NCI-H526 (cell line): ENCODE measurements around the gene PCYT2.

Experiments
- DNase-seq, 2 experiments: peaks; one replicate each; lab custom pipeline; 2025; lab: John Stamatoyannopoulos, UW

Gene PCYT2

DNA sequence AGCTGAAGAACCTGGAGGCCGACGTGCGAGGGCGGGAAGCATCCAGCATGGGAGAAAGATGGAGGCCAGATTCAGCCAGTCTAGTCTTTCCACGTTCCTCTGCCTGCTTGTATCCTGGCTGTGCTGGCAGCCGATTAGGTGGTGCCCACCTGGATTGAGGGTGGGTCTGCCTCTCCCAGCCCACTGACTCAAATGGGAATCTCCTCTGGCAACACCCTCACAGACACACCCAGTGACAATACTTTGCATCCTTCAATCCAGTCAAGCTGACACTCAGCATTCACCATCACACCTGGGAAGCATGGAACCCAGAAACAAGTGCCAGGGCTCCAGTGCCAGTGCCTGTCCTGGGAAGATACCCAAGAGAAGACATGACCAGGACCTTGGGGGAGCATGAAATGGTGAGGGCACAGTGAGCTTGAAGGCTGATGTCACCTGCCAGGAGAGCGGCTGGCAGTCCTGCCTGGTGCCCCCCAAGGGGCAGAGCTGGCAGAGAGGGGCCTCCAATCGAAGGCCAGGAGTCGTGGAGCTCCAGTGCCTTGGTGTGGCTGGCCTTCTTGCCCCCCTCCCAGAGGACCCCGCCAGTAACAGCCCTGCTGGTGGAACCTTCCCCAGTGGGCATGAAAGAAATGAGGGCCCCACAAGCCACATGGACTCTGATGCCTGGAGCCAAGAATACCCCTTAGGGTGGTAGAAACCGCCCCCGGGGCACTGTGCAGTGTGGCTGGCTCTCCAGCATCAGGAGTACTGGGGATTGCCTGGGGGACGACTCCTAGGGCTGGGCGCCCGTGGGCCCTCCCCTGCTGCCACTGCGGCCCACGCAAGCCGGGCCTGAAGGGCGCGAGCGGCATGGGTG lies 9.8 kb downstream of the PCYT2 start:
- DNase-seq: no peak

GRCh38 chr17:81900181-81900820 lies 10.9 kb downstream of the PCYT2 start:
- no peak for DNase-seq

GRCh38 chr17:81899514-81900166 lies 11.6 kb downstream of the PCYT2 start:
- DNase-seq: no peak

GRCh38 chr17:81898885-81899284 lies 12.3 kb downstream of the PCYT2 start:
- no peak for DNase-seq

DNA sequence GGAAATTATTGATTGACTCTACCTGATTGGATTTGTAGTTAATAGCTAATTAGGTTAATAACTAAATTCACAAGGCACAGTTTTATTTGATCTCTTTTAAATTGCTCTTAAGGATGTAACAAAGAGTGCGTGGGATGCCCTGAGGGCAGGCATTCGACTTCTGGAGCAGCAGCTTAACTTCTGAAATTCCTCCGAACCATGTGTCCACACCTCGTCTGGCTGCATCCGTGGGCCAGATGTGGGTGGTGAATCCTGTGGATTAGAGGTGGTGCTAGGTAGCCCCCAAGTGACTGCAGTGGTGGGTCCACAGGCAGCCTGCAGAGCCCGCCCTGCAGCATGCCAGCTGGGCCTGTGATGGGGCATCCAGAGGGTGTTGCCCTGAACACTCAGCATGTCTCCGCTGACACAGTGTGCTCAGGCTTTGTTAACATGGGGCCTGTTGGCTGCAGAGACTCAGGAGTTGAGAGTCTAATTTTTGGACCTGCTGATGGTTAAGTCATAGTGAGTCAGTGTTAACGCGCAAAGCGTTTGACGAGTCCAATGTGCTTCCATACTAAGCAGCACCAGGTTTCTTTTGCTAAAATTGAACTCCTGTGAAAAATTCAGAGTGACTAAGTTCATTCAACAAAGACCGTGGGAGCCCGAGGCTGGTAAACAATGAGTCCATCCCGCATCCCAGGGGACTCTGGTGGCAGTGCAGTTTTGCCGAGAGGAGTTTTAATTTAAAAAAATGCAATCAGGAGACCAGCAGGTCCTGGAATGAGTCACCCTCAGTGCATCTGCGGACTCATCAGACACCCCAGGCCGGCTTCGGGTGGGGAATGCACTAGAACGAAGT lies 13.0 kb downstream of the PCYT2 start:
- DNase-seq: no peak

GRCh38 chr17:81895400-81895799 lies 15.8 kb downstream of the PCYT2 start:
- no peak for DNase-seq

GRCh38 chr17:81891303-81891552 lies 20.0 kb downstream of the PCYT2 start:
- no peak for DNase-seq

- DNase-seq: peak in 1 of 2 experiments; percentile 26
Observed at GRCh38 chr17:81890447-81891302, 20.5 kb downstream of the PCYT2 start.

- DNase-seq: no peak
Observed at GRCh38 chr17:81889602-81890001, 21.6 kb downstream of the PCYT2 start.

DNA sequence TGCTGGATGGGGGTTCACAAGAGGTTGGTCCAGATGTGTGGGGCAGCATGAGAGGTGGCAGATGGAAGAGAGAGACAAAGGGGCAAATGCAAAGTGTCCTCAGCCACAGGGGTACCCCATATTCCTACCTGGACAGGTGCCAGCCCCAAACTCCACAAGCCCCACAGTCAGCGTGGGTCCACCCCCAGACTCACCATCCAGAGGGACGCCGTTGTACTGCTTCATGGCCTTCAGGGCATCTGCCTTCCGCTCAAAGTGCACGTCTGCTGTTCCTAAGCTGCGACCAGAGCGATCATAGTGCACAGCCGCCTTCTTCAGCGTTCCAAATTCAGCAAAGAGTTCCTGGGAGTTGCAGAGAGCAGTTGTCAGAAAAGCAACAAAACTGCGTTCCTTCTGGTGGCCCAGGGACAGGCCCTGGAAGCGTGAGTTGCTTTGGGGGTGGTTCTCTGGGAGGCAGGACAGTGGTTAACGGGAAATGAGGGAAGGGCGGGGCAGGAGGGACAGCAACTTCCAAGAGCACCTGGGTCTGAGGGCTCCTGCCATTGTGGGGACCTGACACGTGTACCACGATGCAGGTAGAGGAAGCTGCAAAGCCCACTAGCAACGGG lies 22.1 kb downstream of the PCYT2 start:
- no peak for DNase-seq

DNA sequence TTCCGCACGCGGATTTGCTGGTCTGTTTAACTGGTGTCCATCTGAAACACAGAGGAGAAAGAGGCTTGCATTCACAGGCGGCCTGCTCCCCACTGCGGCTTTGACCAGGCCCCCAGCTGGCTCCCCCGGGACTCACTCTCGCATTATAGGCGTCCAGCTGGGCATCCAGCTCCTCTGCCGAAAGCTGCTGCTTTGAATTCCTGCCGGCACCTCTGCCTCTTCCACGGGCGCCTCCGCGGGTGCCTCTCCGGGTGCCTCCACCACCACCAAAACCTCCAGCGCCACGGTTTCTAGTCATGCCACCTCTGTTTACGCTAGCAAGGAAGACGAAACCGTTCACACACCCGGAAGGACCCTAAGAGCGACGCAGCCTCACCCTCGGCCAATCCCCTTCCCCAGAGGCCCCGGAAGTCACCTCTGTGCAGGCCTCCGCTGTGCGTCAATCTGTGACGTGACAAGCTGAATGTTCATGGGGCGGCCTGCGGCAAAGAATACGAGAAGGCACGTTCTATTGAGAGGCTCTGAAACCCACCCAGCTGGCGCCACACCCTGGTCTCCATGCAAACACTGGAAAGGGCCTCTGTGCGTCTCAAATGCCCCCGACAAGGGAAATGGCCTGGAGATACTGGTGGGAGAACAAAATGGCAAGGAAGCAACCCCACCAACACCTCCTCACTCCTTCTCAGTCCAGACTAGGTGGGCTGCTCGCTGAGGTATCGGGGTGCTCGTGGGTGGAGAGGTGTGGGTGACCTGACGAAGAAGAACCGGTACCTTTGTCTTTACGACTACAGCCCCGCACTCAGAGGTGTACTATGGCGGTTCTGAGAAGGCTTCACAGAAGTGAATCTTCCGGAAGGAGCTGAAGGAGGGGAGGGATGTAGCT lies 22.9 kb downstream of the PCYT2 start:
- DNase-seq: no peak

GRCh38 chr17:81885869-81886548 lies 25.2 kb downstream of the PCYT2 start:
- no peak for DNase-seq

DNA sequence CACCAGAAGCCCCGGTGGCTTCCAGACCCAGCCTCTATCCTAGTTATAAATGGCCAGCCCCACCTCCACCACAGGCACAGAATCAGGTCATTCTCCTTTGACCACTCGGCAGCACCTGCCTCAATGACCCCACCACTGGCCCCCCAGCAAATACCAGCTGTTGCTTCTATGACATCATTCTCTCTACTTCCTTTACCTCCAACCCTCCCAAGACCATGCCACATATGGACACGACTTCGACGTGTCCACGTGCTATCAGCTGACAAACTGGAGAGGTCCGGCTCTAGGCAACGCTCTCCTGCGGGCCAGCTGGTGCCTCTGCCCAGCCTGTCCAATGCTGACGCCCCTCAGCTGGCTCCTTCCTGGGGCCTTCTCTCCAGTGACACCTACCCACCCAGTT lies 25.7 kb downstream of the PCYT2 start:
- DNase-seq: no peak

DNA sequence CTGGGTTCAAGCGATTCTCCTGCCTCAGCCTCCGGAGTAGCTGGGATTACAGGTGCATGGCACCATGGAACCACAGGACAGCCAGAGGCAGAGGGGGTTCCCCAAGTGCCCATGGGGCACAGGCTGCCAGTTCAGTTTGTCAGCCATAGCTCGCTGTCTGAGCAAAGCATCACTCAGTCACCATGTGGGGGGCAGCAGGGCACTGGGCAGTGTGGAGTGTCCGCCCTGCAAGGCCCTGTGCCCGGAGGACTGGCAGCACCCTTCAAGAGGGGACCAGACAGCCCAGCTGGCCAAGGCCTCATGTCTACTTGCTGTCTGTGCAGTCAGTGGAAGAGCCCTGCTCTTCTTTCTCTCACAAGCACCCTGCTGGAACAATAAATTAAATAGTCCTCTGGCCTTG lies 26.2 kb downstream of the PCYT2 start:
- DNase-seq: no peak

GRCh38 chr17:81884520-81884919 lies 26.7 kb downstream of the PCYT2 start:
- DNase-seq: no peak

- DNase-seq: no peak
Observed at GRCh38 chr17:81879121-81879520, 32.1 kb downstream of the PCYT2 start.

DNA sequence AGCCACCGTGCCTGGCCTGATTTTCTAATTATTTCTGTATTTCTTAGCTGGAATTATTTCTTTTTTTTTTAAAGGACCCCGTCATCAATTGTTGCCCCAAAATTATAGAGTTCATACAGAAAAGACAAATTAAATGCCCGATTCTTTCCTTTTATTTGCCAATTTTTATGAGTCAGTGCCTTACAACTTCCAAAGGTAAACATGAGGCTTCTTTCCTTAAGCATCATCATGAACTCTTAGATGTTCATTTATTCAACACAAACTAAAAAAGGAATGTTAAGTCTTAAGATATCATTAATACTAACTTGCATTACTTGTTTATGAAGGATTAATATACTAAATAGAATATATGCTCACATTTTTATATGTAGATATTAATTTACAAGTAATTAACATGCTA lies 32.9 kb downstream of the PCYT2 start:
- no peak for DNase-seq

- no peak for DNase-seq
Observed at GRCh38 chr17:81877569-81877968, 33.6 kb downstream of the PCYT2 start.
